ENCODE results near the gene ANKRD11.

Gene ANKRD11

DNA sequence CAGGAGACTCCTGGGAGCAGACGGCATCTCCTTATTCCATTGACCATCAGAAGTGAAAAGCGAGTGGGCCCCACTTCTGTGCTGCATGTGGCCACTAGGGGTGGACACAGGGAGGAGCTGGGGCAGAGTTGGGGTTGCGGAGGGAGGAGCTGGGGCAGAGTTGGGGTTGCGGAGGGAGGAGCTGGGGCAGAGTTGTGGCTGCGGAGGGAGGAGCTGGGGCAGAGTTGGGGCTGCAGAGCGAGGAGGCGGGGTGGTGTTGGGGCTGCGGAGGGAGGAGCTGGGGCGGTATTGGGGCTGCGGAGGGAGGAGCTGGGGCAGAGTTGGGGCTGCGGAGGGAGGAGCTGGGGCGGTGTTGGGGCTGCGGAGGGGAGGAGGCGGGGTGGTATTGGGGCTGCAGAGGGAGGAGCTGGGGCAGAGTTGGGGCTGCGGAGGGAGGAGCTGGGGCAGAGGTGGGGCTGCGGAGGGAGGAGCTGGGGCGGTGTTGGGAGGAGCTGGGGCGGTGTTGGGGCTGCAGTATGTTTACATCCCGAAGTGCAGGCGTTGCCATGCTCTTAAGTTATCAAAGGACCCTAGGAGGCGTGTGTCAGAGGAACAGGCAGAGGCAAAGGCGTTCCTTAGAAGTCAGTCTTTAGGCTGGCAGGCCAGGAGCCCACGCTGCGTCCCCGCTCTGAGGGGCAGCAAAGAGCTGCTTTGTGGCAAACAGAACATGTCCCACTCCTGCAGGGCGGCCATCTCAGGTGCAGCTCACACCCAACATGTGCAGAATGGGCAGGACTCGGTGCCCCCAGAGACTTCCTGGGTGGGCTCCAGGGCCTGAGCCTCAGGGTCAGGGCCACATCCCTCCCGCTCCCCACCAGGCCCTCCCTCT, 196.9 kb downstream of the ANKRD11 start:
- no peak for DNase-seq

DNA sequence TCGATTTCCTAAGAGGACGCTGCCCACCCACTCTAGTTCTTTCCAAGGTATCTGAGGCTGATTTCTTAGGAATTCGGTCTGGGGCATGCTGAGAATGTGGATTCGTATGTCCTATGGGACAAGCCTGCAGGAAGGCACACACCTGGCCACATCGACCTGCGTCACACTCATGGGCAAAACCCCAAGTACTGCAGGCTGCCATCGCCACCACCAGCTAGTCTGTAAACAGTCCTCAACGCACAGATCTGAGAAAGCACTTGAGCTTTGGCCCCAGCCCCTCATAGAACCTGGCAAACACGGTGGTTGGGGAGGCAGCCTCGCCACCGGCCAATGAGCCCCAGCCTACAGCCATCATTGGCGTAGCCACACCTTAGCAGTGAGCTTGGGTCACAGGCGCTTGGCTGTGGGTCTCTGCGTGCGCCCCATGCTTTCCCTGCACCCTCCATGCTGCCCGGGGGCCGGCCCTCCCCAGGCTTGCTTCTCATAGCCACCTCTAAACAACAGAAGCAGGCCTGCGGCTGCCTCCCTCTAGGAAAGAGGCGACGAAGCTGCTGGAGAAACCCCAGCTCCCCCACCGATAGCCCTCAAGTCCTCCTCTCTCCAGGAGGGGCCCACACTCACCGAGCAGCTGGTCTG, 197.8 kb downstream of the ANKRD11 start:
- DNase-seq, result no peak

DNA sequence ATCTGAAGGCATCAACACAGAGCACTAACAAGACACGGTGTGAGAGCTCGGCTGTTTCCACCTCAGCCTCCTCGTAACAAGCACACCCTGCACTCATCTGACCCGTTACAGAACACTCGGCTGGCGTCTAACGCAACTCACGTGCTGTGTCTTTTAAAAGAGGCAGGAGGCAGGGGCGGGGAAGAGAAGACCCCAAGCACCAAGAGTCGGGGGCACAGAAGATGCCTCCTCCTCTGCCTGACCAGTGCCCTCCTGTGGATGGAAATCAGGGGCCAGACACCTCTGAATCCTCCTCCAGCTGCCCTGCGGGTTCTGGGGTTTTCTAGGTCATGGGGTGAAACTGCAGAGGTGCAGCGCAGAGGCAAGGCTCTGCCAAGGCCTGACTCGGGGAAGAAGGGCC, 198.6 kb downstream of the ANKRD11 start:
- DNase-seq, result no peak

DNA sequence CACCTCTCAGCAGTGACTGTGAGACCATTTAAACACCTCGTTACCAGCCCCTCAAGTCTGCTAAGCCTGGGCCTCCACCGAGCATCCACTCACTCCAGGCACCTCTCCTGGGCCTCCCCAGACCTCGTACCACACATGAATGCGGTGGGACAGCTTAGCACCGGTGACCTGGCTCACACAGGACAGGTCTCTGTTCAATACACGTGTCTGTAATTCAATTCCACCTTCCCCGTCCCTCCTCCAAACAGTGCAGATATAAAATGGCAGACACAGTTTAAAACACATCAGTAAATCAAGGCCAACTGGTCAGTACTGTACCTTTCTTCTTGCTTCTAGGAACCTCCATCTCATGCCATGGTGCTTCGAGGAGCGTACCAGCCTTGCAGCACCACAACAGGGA, 199.0 kb downstream of the ANKRD11 start:
- no peak for DNase-seq

DNA sequence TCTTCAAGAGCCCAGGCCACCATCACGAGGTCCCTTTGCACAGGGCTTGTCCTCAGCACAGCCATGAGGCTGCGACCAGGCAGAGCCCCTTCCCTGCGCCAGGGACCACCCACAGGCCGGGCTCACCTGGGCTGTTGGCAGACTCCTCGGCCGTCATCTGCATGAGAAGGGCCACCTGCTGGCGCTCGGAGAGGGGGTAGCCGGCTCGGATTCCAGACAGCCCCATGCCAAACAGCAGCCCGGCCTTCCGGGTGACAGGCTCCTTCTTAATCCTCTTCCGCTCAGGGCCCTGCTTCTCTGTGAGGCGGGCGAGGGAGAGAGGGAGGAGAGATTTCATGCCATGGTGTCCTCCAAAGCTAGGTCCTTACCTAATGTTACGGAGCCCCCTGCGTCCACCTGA, 199.5 kb downstream of the ANKRD11 start:
- no peak for DNase-seq

DNA sequence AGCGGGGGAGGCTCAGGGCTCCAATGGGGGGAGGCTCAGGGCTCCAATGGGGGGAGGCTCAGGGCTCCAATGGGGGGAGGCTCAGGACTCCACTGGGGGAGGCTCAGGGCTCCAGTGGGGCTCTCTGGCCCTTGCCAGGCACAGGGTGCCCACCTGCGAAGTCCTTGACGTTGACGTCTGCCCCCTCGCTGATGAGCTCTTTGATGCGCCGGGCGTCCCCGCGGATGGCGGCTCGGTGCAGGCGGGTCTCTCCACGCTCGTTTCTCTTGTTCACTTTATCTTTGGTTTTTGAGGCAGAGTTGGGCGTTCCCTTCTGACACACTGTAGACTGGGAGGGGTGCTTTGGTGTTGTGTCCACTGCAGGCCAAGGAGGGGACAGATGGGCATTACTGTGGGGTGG, 199.9 kb downstream of the ANKRD11 start:
- no peak for DNase-seq

DNA sequence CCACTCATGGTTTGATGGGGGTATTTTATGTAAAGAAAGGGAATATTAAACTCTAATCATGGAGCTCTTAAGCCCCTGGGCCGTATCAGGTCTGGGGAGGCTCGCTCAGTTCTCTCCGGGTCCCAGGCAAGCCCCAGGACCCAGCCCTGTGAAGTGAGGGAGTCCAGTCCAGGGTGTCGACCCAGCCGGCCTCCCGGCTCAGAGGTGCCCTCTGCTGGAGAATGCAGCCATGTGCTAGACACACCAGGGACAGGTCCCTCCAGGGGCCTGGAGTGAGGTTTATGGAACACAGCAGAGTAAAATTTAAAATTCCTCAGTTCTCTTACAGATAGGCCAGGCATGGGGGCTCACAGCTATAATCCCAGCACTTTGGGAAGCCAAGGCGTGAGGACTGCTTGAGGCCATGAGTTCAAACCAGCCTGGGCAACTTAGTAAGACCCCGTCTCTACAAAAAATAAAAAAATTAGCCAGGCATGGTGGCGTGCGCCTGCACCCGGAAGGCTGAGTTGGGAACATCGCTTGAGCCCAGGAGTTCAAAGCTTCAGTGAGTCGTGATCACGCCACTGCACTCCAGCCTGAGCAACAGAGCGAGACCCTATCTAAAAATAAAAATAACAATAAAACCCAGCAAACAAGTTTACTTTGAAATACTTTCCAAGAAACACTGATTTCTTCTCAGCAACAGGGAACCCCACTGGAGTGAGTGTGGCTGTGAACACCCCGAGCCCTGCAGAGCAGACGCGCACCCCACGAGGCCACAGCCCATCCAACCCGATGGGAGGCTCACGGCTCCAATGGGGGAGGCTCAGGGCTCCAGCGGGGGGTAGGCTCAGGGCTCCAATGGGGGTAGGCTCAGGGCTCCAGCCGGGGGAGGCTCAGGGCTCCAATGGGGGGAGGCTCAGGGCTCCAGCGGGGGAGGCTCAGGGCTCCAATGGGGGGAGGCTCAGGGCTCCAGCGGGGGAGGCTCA, 200.6 kb downstream of the ANKRD11 start:
- DNase-seq, result peak; percentile 64

DNA sequence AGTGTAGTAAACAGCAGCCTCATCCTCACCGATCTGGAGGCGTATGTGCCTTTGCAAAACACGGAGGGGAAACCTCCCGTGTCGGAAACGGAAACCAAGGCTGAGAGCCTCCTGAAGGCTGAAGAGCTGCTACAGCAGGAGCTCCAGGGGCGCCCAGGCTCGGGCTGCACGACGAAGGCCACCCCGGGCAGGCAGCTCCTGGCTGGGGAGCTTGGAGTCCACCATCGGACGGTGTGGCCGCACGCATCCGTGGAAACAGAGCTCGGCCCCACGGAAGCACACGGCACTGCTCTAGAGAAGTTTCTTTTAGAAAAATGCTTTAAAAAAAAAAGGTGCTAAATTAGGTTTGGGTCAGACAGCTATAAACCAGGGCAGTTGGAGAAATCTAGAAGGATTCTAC, 201.4 kb downstream of the ANKRD11 start:
- no peak for DNase-seq

DNA sequence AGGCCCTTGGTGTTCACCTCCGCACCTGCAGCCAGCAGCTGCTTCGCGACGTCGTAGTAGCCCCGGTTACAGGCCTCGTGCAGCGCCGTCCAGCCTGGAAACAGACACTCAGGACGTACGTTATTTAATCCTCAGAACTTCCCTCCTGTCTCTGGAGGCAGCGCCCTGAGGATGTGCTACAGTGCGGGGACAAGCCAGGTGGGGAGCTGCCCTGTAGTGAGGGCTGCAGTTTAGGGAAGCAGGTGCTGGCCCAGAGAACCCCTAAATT, 201.8 kb downstream of the ANKRD11 start:
- no peak for DNase-seq

DNA sequence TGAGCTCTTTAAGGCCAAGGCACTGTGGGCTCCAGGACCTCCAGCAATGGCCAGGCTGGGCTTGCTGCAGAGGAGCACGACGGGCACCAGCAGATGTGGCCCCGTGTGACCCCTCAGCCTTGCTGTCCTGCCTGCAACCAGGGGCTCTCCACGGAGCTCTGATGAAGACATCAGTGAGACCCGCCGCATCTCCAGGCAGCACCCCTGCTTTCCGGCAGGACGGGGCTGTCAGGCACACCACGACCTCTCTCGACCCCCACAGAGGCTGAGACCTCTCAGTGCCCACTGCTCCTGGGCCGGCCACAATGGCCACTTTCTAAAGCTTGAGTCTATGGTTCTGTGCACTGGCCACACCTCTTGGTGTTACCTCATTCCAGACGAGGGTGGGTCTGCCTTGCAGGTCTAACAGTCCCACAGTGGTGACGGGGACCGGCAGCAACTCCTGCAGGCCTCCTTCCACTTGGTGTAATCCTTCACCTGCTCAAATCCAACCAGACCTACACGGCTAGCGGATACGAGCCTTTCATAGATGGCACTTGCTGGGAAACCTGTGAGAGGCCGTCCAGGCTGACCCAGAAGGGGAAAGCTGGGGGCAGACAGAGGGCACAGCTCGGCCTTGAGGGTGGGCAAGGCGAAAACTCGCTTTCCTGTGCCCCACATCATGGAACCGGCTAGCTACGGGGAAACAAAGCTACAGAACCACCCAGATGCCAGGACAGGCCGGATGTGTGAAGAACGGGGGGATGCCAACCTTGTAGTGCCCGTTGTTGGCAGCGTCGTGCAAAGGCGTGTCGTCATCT, 202.4 kb downstream of the ANKRD11 start:
- DNase-seq, result no peak

DNA sequence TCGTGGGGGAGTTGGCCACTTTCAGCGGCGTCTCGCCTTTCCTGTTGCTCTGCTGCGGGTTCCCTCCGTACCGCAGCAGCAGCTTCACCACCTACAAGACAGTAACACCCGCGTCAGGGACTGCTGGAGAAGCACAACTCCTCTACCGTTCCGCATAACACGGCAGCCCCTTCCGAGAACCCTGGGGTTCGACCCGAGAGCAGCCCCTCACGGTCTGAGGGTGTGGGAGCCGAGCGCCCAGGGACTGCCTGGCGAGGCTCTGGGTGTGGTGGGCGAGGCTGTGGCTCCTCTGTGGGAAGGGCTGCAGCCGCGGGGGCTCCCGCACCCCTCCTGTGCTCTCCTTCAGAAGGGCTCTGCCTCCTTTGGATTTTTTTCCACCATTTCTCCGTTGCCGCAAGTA, 204.3 kb downstream of the ANKRD11 start:
- no peak for DNase-seq

DNA sequence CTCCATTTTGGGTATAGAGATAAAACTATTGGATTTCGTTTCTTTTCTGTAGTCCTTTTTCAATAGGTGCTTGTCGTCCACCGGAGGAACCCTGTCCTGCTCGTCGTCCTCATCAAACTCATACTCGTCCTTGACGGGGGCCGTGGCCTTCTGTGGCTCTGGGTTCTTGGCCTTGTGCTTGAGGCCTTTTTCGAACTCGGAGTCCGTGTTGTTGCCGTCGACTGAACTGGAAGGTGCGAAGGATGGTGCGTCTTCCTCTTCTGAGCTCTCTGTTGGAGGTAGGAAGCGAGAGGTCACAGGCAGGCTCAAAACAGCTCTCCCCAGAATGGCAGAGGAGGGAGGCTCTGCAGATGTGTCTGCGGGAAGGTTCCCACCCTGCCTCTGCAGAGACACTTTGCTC, 205.0 kb downstream of the ANKRD11 start:
- DNase-seq, result no peak

DNA sequence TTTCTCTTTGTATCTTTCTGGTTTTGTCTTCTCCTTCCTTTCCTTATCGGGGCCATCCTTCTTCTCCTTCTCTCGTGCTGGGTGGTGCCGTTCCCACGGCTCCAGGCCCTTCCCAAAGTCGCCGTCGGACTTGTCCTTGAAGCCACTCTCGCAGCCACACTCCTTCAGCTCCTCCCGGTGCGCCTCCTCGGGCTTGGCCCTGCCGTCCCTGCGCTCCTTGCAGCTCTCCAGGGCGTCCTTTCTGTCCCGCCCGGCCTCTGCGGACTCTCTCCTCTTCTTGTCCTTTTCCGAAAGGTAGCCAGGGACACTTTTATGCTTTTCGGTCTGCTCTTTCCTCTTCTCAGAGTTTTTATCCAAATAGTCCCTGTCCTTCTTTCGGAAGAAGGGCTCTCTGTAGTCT, 206.9 kb downstream of the ANKRD11 start:
- DNase-seq, result no peak

DNA sequence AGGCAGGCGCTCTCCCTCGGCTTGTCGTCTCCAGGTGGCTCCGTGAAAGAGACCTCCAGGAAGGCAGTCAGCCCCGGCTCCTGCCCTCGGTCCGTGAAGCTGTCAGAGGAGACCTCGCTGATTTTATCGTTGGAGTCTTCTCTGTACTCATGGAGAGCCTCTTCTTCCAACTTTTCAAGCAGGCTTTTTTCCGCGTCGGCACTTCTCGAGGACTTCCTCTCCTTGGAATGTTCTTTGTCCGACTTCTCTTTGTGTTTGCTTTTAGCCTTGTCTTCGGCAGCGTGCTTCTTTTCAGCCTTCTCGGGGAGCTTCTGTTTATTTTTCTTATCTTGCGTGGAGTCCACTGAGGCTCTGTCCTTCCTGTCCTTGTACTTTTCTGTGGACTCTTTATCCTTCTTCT, 207.8 kb downstream of the ANKRD11 start:
- no peak for DNase-seq

DNA sequence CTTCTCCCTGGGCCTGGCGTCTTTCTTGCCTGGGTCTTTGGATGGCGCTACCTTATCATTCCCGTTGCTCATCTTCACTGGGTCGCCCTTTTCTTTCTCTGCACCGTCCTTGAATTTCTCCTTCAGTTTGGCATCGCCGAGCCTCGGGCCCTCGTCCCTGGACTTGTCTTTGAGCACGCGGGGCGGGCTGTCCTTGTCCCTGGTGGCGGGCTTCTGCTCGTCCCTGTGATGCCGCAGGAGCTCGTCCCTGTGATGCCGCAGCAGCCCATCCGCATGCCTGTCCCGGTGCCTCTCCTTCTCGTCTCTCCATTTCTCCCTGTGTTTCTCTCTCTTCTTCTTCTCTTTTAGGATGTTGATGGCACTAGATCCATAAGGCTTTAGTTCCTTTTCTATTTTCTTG, 208.5 kb downstream of the ANKRD11 start:
- DNase-seq, result no peak

DNA sequence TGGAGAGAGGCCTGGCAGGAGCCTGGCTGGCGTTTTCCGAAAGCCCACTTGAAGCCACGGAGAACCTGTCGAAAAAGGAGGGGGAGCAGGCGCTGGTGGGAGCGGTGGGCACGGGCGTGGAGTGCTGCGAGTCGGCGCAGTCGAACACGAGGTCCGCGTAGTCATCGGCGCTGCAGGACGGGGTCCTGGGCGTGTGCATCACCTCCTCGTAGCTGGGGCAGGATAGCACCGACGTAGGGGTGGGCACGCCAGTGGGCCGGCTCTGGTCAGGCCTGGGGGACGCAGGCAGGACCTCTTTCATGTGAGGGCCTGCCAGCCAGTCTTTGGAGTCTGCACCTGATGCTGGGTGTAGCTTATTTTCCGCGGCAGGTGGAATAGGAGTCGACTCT, 209.2 kb downstream of the ANKRD11 start:
- no peak for DNase-seq

DNA sequence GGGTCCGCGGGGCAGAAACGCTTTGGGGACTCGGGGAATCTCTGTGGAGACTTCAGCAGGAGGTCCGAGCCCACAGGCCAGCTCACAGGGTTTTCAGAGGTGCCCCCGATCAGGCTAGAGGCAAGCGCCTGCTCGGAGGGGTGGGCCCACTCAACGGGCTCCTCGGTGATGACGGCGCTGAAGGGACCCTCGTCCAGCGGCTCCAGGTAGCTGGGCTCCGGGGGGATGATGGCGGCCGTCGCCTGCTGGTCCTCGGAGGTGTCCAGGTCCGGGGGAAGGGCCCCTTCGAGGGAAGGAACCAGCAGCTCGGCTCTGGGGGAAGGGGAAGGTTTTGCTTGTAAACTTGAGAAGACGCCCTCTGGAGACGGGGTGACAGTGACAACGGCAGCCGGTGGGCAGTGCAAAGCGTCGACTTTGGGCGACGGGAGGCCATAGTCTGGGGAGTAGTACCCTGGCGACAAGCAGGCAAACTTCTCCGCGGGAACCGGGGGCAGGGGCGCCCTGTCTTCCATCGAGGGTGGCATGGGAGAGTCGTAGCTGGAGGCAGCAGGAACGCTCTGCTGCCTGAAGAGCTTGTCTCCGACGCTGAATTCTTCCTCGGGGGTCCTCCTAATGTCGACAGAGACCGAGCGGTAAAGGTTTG, 209.7 kb downstream of the ANKRD11 start:
- no peak for DNase-seq

DNA sequence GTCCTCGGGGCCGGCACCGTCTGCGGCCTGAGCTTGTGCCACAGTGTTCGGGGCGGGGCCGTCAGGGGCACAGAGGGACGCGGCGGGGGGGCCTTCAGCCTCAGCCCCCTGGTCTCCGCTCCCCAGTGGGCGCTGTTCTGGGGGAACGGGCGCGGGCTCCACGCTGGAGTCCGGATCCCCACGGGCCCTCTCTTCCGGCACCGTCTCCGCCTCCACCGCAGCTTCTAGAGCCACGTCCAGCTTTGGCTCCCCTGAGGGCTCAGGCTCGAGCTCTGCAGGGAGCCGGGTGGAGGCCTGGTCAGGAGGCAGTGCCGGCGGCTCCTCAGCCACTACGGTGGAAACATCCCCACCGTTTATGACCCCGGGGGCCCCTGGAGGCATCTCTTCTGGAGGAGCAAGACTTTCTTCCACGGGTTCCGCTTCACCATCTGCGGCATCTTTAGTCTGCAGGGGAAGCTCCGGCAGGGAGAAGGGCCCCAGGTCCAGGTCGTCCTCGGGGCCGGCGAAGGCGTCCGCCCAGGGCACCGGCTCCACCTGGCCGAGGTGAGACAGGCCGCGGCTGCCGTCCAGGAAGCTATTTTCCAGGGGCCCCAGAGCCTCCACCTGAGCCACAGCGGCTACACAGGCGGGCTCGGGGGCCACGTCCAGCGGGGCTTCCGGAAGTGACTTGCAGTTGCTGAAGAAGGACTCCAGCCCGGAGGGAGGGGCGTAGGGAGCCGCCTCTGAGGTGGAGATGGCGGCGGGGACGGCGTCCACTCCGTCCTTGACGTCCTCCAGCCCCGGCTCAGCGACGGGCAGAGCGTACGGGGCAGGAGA, 210.5 kb downstream of the ANKRD11 start:
- DNase-seq, result no peak

DNA sequence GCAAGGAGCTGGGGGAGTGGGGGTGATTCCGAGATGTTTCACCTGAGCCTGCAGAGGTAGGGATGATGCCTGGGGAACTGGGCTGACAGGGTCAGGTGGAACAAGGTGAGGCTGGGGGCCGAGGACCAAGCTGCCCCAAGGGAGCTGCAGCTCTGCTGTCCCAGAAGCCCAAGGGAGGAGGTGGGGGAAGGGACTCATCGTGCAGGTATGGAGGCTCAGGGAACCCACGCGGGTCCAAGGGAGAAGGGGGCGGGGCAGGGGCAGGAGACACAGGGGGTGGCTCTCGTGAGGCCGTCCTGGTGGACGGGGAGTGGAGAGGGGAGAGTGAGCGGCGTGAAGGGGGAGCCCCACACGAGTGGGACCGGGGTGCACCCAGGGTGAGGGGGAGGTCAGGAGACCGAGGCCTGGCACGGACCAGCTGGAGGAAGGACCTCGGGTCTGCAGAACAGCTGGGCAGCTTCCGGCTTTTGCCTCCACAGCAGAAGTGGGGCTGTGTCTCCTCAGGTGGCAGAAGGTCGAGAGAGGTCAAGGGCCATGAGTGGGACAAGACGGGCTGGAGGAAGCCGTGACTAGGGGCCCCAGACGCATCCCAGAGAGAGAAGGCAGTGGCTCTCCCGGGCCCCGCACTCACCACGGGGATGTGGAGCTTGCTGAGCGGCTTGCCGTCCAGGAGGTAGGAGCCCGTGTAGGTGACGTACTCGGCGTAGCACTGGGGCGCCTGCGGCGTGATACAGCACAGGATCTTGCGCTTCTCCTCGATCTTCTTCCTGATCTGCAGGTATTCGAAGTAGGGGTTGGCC, 211.7 kb downstream of the ANKRD11 start:
- DNase-seq, result no peak

DNA sequence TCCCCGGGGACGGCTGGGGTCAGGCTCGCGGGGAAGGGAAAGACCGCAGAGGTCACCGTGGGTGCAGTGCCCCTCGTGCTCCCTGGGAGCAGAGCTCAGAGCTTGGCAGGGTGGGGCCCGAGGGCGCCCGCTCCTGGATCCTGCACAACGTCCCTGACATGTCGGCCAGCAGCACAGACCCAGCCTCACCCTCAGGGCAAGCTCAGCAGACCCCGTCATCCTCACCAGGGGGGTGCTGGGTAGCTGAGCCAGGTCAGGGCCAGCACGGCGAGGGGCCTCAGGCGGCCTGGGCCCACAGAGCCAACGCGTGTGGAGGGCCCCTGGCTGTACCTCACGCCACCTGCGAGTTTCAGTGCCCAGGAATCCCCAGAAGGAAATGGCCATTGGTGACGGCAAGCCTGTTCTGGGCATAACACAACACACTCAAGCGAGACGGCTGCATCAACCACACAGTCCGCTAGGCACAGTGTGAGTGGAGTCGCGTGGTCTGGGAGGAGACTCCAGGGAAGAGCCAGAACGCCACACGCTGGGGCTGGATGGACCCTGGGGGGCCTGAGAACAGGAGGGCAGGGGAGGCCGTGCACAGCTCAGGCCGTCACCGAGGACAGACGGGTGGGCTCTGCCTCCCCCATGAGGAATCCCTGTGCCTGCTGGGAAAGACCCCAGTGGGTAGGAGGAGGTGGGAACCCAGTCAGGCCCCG, 212.6 kb downstream of the ANKRD11 start:
- DNase-seq, result no peak
